Peyer's patch (tissue), 4 donors: ENCODE data around the gene KSR2.

Experiments used
- POLR2A ChIP-seq, 2 donors: fragments of 450-650 bp; IDR thresholded peaks; one replicate each; pipeline ENCODE4 v1.5.1; 2017; ENCODE audit warnings: antibody characterized with exemption in 2 of 2, mild to moderate bottlenecking in 2 of 2, moderate library complexity in 2 of 2
- TF ChIP-seq, protein P1 (sequence below), 6 experiments: fragments of 450-650 bp in 4 of 6; fragments of 200-600 bp in 2 of 6; sonication (generic) in 1 of 6; IDR thresholded peaks; one replicate each; pipeline ENCODE4 v1.5.1; 2017 to 2019; ENCODE audit warnings: antibody characterized with exemption in 6 of 6, mild to moderate bottlenecking in 3 of 6, moderate library complexity in 1 of 6

DNA sequence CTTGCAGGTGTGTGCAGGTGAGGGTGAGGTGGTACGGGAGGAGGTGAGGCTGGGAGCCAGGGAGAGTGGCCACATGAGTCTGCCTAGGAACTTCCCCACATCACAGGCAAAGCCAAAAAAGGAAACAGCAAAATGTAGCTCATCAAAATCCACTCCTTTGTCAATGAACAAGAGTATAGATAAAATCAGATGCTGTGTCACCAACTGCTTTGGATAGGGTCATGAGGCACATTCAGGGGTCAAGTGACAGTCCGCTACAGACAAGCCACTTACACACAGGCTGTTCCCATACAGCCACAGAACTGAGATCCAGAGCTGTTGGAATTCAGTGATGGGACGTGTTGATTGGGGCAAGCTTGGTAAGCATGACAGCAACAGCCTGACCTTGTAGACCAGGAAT, 507.1 kb downstream of the KSR2 start:
- TF ChIP-seq, protein P1, sequence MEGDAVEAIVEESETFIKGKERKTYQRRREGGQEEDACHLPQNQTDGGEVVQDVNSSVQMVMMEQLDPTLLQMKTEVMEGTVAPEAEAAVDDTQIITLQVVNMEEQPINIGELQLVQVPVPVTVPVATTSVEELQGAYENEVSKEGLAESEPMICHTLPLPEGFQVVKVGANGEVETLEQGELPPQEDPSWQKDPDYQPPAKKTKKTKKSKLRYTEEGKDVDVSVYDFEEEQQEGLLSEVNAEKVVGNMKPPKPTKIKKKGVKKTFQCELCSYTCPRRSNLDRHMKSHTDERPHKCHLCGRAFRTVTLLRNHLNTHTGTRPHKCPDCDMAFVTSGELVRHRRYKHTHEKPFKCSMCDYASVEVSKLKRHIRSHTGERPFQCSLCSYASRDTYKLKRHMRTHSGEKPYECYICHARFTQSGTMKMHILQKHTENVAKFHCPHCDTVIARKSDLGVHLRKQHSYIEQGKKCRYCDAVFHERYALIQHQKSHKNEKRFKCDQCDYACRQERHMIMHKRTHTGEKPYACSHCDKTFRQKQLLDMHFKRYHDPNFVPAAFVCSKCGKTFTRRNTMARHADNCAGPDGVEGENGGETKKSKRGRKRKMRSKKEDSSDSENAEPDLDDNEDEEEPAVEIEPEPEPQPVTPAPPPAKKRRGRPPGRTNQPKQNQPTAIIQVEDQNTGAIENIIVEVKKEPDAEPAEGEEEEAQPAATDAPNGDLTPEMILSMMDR (IDR thresholded peaks at IDR 0.05): no peak
- TF ChIP-seq POLR2A (IDR thresholded peaks at IDR 0.05): no peak
